Forelimb muscle (tissue), 1 donor: Measurements from ENCODE around the gene MSH3. TPM values are rescaled to one million over a fixed set of nuclear protein-coding genes. Genes with fewer than 3 reads are reported as not detected.

ENCODE experiments used
- DNase-seq: peaks from one replicate; pipeline ENCODE4 v3.0.0-alpha.2; 2013; ENCODE audit warnings: low read depth
- polyA plus RNA-seq: library from polyadenylated mRNA; unstranded; fragments of 120-200 nt; gene quantifications from one replicate; pipeline ENCODE4 v1.2.1, GENCODE V29; 2013; ENCODE audit not compliant: insufficient read length

Gene MSH3
- 12.6 TPM for polyA plus RNA-seq

GRCh38 chr5:80654391-80655230 lies at the start of gene MSH3, which contains the start of gene DHFR:
MSH3 (plus strand) TSS chr5:80654652; CDS start chr5:80654728, 76 bp downstream.
DHFR (minus strand) TSS chr5:80654983; CDS start chr5:80654489, 494 bp downstream.
- peak; percentile 57 for DNase-seq

GRCh38 chr5:80607343-80607742 lies 47.1 kb upstream of the MSH3 start:
- DNase-seq = no peak

GRCh38 chr5:80607832-80608231 lies 46.6 kb upstream of the MSH3 start:
- DNase-seq = no peak

DNA sequence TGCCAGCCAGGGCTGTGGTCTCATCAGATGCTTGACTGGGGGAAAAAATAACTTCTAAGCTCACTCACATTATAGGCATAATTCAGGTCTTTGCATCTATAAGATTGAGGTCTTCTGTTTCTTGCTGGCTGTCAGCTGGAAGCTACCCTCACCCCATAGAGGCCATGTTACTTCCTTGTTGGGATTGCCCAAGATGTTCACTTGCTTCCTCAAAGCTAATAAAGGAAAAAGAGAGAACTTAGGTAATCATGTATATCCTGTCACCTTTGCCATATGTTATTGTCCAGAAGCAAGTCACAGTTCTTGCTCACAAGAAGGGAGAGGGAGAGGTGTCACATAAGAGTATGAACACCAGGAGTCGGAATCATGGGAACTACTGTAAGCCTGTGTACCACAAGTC lies 45.7 kb upstream of the MSH3 start:
- DNase-seq = no peak

DNA sequence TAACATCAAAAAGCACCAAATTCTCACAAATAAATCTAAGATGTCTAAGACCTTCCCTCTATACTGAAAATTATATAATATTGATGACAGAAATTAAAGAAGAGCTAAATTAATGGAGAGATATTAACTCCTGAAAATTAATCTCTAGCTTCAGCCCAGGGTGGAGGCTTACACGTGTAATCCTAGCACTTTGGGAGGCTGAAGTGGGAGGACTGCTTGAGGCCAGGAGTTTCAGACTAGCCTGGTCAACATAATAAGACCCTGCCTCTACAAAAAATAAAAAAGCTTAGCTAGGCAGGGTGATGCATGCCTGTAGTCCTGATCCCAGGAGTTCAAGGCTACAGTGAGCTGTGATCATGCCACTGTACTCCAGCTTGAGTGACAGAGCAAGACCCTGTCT lies 44.8 kb upstream of the MSH3 start:
- DNase-seq = no peak

GRCh38 chr5:80615266-80615914 lies 39.1 kb upstream of the MSH3 start:
- no peak for DNase-seq

GRCh38 chr5:80618438-80618837 lies 36.0 kb upstream of the MSH3 start:
- no peak for DNase-seq

DNA sequence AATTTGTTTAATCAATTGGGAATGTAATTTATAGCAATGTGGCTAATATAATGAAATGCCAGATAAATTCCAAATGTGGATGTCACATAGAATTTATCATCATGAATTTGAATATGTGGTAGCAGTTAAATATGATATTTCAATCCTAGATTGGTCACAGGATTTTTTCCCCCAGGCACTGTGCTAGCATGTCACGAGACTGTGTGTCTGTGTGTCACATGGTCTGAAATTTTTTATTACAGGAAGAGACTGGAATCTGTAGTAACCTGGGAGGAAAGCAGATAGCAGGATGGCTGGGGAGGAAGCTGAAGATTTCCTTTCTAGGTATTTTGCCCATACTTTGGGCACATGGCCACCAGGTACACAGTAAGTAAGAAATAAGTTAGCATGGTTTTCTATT lies 35.4 kb upstream of the MSH3 start:
- DNase-seq = no peak

GRCh38 chr5:80620211-80620610 lies 34.2 kb upstream of the MSH3 start:
- DNase-seq = no peak

DNA sequence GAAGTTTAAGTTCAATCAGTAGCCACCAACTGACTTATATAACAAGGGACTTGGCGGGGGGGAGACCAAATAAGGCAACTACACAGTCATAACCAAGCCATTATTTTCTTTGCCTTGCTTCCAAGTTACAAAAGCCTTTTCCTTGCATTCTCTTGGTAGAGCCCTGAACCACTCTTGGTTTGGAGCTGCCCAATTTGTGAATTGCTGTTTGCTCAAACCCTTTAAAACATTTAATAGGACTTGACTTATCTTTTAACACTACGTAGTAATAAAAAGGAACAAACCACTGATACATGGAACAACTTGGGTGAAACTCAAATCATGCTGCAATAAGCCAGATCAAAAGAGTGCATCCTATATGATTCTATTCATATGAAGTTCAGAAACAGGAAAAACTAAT lies 31.7 kb upstream of the MSH3 start:
- no peak for DNase-seq

DNA sequence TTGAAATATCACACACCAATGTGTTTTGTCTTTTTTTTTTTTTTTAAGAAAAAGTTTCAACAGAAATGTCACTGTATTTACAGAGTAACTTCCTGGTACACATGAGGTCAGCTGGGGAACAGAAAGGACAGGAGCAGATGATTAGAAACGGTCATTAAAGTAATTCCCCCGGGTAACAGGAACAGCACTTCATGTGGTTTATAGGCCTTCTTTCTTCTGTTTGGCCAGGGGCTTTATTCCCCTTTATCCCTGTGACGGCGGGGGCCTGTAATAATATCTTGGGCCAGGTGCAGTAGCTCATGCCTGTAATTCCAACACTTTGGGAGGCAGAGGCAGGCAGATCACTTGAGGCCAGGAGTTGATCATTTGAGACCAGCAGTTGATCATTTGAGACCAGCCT lies 30.5 kb upstream of the MSH3 start:
- DNase-seq = no peak

DNA sequence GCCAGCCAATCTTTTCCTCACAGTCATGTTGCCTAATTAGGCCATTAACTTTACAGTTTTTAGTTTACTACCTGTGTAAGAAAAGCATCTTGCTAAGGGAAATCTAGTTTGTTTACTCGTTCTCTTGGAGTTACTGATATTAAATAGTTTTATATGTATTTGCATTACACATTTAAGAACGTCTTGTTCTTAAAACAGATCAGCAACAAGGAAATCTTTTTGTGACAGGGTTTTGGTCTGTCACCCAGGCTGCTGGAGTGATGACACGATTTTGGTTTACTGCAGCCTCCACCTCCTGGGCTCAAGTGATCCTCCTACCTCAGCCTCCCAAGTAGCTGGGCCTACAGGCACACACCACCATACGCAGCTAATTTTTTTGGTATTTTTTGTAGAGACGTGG lies 29.2 kb upstream of the MSH3 start:
- no peak for DNase-seq

DNA sequence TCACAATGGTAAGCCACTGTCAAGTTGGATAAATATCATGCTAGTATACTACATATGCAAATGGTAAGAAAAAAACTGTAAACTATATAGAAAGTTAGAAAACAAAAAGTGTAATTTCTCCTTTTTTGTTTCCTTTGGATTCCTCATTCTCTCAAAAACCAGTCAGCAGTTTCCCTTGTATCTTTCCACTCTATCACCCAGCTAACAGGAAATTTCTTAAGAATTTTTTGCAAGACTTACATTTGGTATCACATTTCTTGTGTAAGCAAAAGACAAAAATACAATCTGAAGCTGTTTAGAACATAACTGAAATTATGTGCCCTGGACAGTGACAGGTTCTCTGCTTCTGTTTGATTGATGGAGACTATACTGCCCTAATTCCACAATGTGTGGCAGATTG lies 25.2 kb upstream of the MSH3 start:
- no peak for DNase-seq

GRCh38 chr5:80631278-80632259 lies 22.9 kb upstream of the MSH3 start:
- no peak for DNase-seq

DNA sequence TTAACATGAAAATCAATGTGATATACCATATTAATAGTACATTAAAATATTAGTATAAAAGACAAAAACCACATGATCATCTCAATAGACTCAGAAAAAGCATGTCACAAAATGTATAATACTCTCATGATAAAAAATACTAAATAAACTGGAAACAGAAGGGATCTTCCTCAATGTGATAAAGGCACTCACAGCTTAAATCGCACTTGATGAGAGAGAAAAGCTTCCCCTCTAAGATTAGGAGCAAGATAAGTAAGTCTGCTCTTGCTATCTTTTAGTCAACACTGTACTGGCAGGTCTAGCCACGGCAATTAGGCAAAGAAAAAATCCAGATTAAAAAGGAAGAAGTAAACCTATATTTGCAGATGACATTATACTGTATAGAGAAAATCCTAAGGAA lies 21.8 kb upstream of the MSH3 start:
- no peak for DNase-seq

DNA sequence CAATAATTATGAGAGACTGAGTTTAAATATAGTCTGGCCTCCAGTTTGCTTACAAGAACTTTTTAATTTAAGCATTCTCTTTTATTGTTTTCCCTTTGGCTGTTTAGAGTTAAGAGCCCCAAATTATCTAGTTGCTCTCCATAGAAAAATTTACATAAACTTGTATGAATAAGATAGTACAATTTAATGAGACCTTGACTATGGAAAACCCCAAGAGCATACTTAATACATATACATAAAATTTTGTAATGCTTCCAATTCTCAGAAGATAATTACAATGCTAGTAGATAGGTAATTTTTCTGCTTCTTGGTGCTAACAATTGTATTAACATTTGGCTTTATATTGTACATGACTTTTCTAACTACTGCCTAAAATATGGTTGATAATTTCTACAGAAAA lies 20.3 kb upstream of the MSH3 start:
- DNase-seq = no peak

DNA sequence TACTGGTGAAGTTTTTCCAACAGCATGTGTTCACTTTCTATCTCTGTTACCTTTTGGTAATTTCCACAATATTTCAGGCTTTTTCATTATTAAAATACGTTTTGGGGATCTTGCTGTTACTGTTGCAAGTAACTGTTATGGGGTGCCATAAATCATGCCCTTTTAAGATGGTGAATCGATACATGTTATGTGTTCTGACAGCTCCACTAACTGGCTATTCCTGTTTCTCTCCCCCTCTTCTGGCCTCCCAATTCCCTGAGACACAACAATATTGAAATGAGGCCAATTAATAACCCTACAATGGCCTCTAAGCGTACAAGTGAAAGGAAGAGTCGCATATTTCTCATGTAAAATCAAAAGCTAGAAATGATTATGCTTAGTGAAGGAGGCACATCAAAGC lies 13.1 kb upstream of the MSH3 start:
- DNase-seq = no peak

DNA sequence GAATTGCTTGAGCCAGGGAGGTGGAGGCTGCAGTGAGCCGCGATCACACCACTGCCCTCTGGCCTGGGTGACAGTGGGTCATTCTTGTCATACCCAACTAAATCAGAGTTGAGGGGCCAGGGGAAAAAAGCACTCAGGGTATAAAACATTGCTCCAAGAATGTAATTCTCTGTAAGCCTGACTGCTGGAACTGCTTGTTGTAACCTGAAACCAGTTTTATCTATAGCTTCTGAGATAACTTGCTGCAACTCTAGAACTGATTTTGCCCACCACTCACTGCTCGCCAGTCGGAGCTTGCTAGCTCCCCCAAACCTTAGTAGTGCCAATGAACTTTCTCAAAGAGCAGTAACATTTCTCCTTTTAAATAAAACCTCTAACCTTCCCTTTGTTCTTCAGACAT lies 9.6 kb upstream of the MSH3 start:
- DNase-seq = no peak

- no peak for DNase-seq
Observed at GRCh38 chr5:80646926-80647325, 7.5 kb upstream of the MSH3 start.

GRCh38 chr5:80653502-80653901 lies 950 bp upstream of the MSH3 start:
- no peak for DNase-seq

- DNase-seq = no peak
Observed at GRCh38 chr5:80654054-80654390, 430 bp upstream of the MSH3 start.

DNA sequence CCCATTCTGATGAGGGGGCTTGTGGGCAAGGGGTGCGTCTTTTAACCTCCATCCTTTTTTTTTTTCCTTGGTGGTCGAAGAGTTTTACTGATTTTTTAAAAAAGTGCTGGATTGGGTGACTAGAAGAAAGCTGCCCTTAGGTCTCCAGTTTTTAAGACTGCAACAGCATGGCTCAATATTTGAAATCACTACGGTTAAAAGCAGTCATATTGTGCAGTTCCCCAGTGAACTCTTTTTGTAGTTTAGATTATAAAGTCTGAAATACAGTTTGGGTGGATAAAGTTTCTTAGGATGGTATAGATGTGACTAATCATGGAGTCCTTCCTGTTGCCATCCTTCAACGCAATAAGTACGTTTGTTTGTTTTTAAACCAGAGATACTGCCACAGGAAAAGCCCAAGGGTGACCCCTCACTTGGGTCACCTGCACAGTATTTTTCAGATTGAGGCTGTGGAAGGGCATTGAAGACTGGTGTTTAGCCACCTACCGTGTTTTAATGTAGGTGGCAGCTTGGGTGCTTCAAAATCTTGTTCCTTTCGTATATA lies 851 bp downstream of the MSH3 start:
- DNase-seq = no peak
